ENCODE results near the gene PGGHG. TPM values are rescaled to one million over a fixed set of nuclear protein-coding genes. Genes with fewer than 3 reads are reported as not detected.

The PGGHG gene
- total RNA-seq, 4 donors from 2014 or later = 3.8 to 26.9 (median 12.5) TPM

- no peak for TF ChIP-seq CTCF (IDR thresholded peaks at IDR 0.05; ENCODE audit: low read depth)
Observed at GRCh38 chr11:299081-299891, 10.4 kb downstream of the PGGHG start, which contains the start of gene IFITM5. IFITM5 (minus strand) TSS chr11:299526; CDS start chr11:299490, 36 bp downstream.

DNA sequence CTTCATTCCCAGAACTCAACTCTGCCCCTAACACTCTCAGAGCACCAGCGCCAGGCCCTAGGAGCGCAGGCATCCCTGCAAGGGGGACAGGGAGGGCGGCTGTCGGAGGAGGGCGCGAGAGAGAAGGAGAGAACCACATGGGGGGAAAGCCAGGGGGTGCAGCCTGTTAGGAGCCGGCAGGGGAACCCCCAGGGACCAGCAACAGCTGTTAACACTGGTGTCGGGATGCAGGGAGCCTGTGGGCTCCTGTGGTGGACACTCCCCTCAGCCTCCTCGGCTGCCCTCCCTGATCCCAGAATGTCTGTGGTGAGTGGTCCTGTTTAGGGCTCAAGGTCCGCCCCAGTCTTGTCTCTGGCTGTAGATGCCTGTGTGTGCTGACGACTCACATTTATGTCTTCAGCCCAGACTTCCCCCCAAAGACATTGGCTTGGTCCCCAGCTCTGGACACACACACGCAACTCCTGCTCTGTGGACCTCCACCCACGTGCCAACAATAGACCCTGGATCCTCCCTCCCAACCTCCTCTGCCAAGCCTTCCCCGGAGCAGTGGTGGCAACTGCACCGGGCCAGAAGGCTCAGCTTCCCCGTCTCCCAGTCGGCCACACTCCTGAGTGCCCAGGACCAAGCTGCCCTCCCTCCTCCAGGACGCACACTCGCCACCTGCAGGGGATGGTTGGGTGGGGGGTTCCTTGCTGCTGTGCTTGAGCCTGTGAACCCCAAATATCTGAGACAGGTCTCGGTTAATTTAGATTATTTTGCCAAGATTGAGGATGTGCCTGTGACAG, 11.2 kb downstream of the PGGHG start:
- TF ChIP-seq CTCF (IDR thresholded peaks at IDR 0.05; ENCODE audit: low read depth) = no peak

DNA sequence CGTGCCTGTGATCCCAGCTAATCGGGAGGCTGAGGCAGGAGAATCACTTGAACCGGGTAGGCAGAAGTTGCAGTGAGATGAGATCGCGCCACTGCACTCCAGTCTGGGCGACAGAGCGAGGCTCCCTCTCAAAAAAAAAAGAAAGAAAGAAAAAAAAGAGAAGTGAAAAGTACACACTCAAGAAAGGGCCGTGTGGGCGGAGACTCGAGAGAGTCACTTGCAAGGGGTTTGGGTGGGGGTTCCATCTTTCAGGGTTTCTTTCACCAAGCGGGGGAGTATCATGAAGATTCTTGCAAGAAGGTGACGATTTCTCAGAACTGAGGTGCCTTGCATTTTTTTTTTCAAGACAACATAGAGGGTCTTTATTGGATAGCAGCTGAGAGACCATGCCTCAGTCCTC, 14.4 kb downstream of the PGGHG start:
- TF ChIP-seq CTCF (IDR thresholded peaks at IDR 0.05; ENCODE audit: low read depth) = no peak

- TF ChIP-seq CTCF (IDR thresholded peaks at IDR 0.05; ENCODE audit: low read depth) = no peak
Observed at GRCh38 chr11:304061-304506, 15.2 kb downstream of the PGGHG start.

DNA sequence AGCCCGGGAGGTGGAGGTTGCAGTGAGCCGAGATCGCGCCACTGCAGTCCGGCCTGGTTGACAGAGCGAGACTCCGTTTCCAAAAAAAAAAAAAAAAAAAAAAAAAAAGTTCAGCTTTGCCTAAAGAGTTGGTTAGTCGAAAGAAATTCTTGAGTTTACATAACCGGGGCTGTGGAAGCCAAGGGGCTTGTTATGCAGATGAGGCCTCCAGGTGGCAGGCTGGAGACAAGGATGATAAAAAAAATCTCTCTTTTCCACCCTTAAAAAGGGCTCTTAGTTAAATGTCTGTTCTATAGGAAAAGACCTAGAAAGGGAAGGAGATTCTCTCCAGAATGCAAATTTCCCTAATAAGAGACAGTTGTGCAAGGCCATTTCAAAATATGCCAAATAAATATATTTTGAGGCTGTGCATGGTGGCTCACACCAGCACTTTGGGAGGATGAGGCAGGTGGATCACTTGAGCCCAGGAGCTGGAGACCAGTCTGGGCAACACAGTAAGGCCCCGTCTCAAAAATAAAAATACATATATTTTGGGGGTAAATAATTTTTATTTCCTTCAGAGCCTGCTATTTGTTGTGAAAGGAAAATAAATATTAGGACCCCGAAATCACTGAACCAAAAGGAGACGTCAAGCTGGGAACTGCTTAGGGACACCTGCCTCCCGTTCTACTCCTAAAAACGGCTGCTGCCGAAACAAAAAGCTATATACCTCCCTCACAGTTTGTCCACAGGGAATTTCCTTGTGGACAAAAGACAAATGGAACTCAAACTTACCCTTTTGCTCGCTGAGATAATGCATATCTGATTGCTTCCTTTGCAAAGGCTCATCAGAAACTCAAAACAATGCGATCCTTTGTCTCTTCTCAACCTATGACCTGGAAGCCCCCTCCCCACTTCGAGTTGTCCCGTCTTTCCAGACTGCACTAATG, 16.3 kb downstream of the PGGHG start:
- TF ChIP-seq CTCF (IDR thresholded peaks at IDR 0.05; ENCODE audit: low read depth) = no peak

GRCh38 chr11:305844-306211, 16.9 kb downstream of the PGGHG start:
- TF ChIP-seq CTCF (IDR thresholded peaks at IDR 0.05; ENCODE audit: low read depth) = no peak
